Spinal cord (tissue), 10 donors: ENCODE data around the gene ITM2C. TPM values are rescaled to one million over a fixed set of nuclear protein-coding genes. Genes with fewer than 3 reads are reported as not detected.

Experiments used
- DNase-seq, 6 donors: peaks; one replicate each; pipeline versions ENCODE4 v3.0.0 to v3.0.0-alpha.2; 2013 to 2015; ENCODE audit warnings: low spot score in 6 of 6, low read depth in 4 of 6
- H3K27ac ChIP-seq: one replicate; pipeline ENCODE4 v1.5.1; 2013; ENCODE audit warnings: low read depth, low read length, control low read depth
- H3K27me3 ChIP-seq: one replicate; pipeline ENCODE4 v1.6.1; 2013; ENCODE audit warnings: low read length; ENCODE audit not compliant: control insufficient read depth, insufficient read depth
- H3K36me3 ChIP-seq: one replicate; pipeline ENCODE4 v1.6.1; 2013; ENCODE audit warnings: low read length; ENCODE audit not compliant: control insufficient read depth, insufficient read depth
- H3K4me1 ChIP-seq: one replicate; pipeline ENCODE4 v1.6.1; 2013; ENCODE audit warnings: low read length; ENCODE audit not compliant: control insufficient read depth, insufficient read depth
- H3K4me3 ChIP-seq: one replicate; pipeline ENCODE4 v1.5.1; 2013; ENCODE audit warnings: low read depth, low read length, control low read depth
- H3K9me3 ChIP-seq: one replicate; pipeline ENCODE4 v1.6.1; 2013; ENCODE audit warnings: low read length; ENCODE audit not compliant: control insufficient read depth, insufficient read depth
- WGBS: methylation state at CpG from one replicate; pipeline ENCODE4 v1.1.5; 2013; ENCODE audit warnings: missing lambda C conversion rate; ENCODE audit not compliant: insufficient coverage; 5-methylcytosine and 5-hydroxymethylcytosine counted together
- polyA plus RNA-seq, 2 donors: library from polyadenylated mRNA; unstranded; fragments of 120-200 nt; gene quantifications; one replicate each; pipeline ENCODE4 v1.2.1, GENCODE V29; 2013; ENCODE audit not compliant: insufficient read length in 2 of 2
- total RNA-seq, 2 donors: library from RNA; depleted of rRNA in 1 of 2; stranded (reverse); fragments of 120-200 nt in 1 of 2; fragments of >200 nt in 1 of 2; gene quantifications; one replicate each; pipeline versions ENCODE4 v1.2.3 to v1.2.4, GENCODE V29; 2013 to 2014
- donor health status: healthy.

Gene ITM2C
- total and polyA plus RNA-seq, 4 donors: 270 to 657 (median 525) TPM

DNA sequence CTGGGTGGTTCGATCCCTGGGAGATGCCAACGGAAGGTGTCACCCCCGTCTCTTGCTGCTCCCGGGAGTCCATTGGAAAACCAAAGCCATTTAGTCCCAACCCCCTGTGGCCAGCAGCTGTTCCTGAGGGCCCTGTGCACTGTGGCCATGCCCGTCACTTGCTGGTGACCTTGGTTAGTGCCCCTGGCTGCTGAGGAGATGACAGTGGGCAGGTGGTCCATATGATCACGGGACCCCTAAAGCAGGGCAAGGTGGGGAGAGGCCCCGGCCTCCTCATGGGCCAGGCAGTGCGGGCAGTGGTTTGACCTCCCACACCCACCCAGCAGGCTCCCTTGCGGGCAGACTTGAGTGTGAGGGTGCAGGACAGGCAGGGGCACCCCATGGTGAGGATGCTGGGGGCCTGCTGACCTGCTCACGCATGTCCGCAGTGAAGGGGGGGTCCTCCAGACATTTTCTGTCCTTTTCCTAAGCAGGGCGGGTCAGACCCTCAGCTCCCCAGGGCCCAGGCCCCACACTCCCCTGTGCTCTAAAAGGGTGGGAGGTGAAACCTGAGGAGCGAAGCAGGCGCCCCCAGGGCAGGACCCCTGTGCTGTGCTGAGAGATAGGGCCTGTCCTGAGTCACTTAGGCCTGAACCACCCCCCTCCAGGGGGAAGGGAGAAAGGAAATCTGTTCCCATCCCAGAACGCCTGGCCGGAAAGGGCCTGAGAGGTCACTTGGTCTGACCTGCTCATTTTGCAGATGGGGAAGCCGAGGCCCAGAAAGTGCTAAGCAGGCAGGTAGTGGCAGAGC lies 6.8 kb downstream of the ITM2C start:
- Histone ChIP-seq H3K4me1 (peaks cover 69% of the 10 kb centered on the region), H3K4me3 (no peak overlapping the region), H3K27ac (peak overlapping the region; percentile 86), H3K36me3 (peaks cover 71% of the 10 kb centered on the region), H3K9me3 (no peaks in the 10 kb centered on the region), H3K27me3 (no peaks in the 10 kb centered on the region)
- no peak for DNase-seq
- WGBS: 67% methylated on average over 15 of the region's 17 CpGs

DNA sequence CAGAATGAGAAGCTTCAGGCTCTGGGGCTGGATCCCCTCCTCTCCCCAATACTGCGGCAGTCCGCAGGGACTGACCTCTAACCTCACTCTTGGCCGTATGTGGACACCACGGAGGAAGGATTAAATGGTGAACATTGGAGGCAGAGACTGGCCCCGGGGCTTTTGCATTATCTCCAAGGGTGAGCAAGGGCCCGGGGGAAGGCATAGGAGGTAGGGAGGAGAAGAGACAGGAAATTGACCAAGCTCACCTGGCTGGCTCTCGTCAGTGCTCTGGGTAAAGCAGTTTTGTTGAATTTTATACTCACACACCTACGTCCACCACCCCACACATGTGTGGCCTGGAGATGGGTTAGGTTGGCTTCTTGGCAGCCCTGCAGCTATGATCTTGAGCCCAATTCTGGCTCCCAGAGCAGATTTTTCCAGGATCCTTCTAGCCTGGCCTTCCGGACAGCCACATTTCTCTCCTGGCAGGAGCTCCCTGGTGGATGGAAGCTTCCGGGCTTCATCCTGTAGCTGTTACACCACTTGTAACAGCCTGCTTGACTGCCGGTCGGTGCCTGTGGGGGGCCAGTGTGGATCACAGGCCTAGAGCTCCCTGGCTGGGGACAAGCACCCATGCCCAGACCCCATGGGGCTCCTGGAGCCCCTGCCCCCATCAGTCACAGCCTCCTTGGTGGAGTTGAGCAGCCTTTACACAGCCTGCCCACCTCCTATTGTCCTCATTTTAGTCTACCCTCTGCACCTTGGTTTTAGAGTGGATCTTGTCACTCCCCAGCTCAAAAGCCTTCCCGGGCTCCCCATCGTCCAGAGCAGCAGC lies 7.6 kb downstream of the ITM2C start:
- DNase-seq: no peak
- Histone ChIP-seq H3K9me3 (no peaks in the 10 kb centered on the region), H3K4me3 (no peak overlapping the region), H3K27me3 (no peaks in the 10 kb centered on the region), H3K4me1 (peaks cover 61% of the 10 kb centered on the region), H3K27ac (no peak overlapping the region), H3K36me3 (peaks cover 79% of the 10 kb centered on the region)
- WGBS: 77% methylated on average over 9 of the region's 14 CpGs

DNA sequence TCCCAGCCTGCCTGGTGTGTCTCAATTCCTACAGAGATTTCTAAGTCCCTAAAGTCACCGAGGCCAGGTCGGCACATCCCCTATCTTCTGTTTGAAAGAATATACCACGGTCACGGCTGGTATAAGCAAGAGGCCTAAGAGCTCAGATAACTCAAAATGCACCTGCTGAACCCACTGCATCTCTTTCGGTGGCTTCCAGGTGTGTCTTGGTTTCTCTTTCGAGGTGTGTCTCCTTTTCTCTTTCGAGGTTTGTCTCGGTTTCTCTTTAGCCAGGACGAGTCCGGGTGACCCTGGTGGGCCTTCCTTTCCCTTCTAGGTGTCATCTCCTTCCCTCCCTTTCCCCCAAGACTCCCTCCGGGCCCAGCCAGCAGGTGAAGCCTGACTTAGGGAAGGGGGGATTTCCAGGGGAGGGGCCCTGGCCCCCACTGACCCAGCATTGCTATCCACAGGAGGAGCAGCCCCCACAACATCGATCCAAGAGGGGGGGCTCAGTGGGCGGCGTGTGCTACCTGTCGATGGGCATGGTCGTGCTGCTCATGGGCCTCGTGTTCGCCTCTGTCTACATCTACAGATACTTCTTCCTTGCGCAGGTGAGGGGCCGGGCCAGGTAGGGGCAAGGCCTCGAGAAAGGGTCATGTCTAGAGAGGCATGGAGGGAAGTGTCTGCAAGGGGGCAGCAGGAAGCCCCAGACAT lies 8.4 kb downstream of the ITM2C start:
- no peak overlapping the region for H3K27ac ChIP-seq

DNA sequence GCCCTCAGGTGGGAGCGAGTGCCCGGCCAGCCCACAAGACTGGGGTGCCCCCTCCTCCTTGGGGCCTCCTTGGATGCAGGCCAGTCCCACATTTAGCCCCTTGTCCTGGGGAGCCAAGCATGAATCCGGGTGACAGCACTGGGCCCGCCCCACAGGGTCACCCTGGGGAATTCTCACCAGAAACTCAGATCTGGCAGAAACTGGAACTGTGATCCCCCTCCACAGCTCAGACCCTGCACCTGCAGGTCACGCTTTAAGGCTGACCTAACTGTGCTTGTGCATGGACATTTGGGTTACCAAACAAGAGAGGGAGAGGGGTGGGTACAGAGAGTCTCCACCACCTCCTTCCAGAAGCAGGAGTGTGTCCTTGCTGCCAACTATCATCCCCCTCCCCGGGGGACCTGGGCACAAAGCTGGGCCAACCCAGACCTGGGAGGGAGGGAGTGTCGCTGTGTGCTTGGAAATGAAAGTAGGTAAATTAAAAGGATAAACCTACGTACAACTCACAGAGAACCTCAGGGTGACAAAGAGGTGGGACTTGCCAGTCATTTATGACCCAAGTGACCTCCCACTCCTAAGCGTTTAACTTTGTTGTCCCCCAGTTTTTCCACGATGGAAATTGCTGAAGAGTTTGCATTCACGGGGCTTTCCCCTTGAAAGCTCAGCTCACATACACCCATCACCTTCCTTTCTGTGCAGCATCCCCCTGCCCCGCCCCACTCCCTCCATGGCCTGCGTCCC lies 9.1 kb downstream of the ITM2C start:
- WGBS: 86% methylated on average over 9 of the region's 13 CpGs
- Histone ChIP-seq H3K36me3 (peaks cover 87% of the 10 kb centered on the region), H3K27ac (no peak overlapping the region), H3K27me3 (no peaks in the 10 kb centered on the region), H3K4me3 (no peak overlapping the region), H3K4me1 (peaks cover 51% of the 10 kb centered on the region), H3K9me3 (no peaks in the 10 kb centered on the region)
- DNase-seq: no peak

More for the DNA sequence above, 8.4 kb downstream of the ITM2C start:
- H3K27me3 ChIP-seq: no peaks in the 10 kb centered on the region
- peaks cover 53% of the 10 kb centered on the region for H3K4me1 ChIP-seq
- H3K9me3 ChIP-seq: no peaks in the 10 kb centered on the region
- 96% methylated on average over 15 of the region's 21 CpGs for WGBS
- H3K4me3 ChIP-seq: no peak overlapping the region
- H3K36me3 ChIP-seq: peaks cover 86% of the 10 kb centered on the region
- no peak for DNase-seq

DNA sequence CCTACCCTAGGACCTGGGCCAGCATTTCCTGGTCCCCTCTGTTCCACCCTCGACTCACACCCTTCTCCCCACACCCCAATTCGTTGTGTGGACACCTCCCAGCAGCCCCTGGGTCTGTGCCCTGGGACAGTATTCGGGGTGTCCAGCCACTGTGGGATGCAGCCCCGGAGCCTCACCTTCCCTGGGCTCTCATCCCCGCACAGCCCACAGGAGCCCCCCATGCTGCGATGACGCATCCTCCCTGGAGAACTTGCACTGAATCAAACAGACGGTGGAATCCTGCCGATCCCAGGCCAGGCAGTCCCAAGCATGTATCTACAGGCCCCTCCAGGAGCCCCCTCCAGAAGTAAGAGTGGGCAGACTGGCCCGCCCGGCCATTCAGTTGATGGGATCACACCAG lies 9.7 kb downstream of the ITM2C start:
- no peak overlapping the region for H3K27ac ChIP-seq
- no peaks in the 10 kb centered on the region for H3K9me3 ChIP-seq
- no peaks in the 10 kb centered on the region for H3K27me3 ChIP-seq
- peaks cover 45% of the 10 kb centered on the region for H3K4me1 ChIP-seq
- 88% methylated on average over 11 of the region's 11 CpGs for WGBS
- H3K36me3 ChIP-seq: peaks cover 89% of the 10 kb centered on the region
- no peak overlapping the region for H3K4me3 ChIP-seq
- no peak for DNase-seq

DNA sequence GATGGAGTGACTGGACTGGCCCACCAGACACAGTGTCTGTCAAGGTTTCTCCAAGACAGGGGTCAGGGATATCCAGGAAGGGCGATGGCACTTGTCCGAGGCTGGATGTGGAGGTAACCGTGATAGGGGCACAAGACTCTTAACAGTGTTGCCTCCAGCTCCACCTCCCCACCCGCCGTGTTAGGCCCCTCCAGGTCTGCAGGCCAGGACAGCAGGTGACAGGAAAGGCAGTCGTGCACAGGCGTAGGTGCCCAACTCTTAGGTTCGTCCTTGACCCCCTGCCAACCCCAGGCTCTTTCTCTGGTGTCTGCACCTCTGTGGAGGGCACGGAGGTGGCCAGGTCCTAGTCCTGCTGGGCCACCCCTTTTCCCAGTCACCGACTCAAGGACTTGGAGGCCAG lies 10.1 kb downstream of the ITM2C start:
- no peak for DNase-seq
- H3K4me1 ChIP-seq: peaks cover 41% of the 10 kb centered on the region
- no peak overlapping the region for H3K27ac ChIP-seq
- H3K27me3 ChIP-seq: no peaks in the 10 kb centered on the region
- H3K9me3 ChIP-seq: no peaks in the 10 kb centered on the region
- peaks cover 92% of the 10 kb centered on the region for H3K36me3 ChIP-seq
- 94% methylated on average over 10 of the region's 10 CpGs for WGBS
- no peak overlapping the region for H3K4me3 ChIP-seq

DNA sequence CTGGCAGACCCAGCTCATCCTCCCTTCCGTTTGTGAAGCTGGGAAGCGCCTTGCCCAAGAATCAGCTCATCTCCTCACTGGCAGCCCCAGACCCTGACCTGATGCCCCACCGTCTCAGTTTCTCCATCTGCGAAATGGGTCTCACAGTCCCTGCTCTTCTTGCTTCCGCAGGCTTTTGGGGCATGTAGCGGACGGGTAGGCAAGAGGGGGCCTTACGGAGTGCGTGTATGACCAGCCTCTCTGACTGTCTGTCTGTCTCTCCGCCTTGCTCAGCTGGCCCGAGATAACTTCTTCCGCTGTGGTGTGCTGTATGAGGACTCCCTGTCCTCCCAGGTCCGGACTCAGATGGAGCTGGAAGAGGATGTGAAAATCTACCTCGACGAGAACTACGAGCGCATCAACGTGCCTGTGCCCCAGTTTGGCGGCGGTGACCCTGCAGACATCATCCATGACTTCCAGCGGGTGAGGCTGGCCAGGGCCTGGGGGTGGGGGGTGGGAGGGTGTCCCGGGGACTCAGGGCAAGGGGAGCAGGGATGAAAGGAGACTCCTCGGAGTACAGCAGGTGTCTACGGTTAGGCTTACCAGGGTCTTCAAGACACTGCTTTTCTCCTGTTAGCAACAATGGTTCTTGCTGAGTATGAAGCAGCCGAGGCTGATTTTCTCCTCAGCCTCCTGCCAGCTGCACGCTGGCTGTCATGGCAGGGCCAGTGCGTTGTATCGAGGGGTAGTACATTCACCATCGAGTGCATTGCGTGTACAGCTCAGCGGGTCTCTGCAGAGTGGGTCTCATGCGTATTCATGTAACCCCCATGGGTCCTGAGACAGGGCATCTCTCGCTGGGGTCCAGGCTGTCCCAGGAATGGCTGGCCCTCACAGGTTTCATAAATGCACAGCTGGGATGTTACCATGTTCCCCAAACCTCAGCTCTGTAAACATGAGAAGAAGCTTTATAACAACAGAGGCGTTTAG lies 10.9 kb downstream of the ITM2C start:
- 94% methylated on average over 29 of the region's 34 CpGs for WGBS
- DNase-seq: no peak
- H3K27ac ChIP-seq: no peak overlapping the region
- H3K36me3 ChIP-seq: peaks cover 86% of the 10 kb centered on the region
- no peaks in the 10 kb centered on the region for H3K27me3 ChIP-seq
- peaks cover 33% of the 10 kb centered on the region for H3K4me1 ChIP-seq
- H3K4me3 ChIP-seq: no peak overlapping the region
- no peaks in the 10 kb centered on the region for H3K9me3 ChIP-seq

DNA sequence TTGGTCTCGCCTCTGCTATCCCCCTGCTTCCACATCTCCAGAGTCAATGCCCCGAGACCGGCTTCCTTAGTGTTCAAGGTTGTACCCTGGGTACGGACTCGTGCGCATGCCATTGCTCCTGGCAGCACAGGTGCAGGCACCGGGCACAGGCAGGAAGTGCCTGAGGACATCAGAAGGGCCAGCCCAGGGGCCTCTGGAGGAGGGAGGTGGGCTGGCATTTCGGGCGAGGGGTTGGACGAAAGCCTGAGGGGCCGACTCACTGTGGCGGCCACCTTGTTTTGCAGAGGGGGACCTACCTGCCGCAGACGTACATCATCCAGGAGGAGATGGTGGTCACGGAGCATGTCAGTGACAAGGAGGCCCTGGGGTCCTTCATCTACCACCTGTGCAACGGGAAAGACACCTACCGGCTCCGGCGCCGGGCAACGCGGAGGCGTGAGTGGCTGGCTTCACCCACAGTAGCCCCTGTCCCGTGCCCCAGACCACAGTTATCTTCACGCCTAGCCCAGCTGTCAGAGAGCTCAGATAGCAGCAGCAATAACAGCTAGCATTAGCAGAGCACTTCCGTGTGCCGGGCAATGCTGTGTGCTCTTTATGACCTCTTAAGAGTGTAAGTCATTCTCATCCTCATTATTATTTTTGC lies 12.5 kb downstream of the ITM2C start:
- peaks cover 76% of the 10 kb centered on the region for H3K36me3 ChIP-seq
- H3K27me3 ChIP-seq: no peaks in the 10 kb centered on the region
- WGBS: 95% methylated on average over 25 of the region's 27 CpGs
- H3K4me3 ChIP-seq: no peak overlapping the region
- peaks cover 17% of the 10 kb centered on the region for H3K4me1 ChIP-seq
- H3K27ac ChIP-seq: no peak overlapping the region
- DNase-seq: no peak
- H3K9me3 ChIP-seq: no peaks in the 10 kb centered on the region
